Mucosa of rectum (tissue), 2 donors: ENCODE results near the gene TEX51.

Experiments
- H3K27ac ChIP-seq, 2 donors: one replicate each; pipeline ENCODE4 v1.7.0; 2013; ENCODE audit warnings: inconsistent platforms in 2 of 2, low read depth in 2 of 2, low read length in 2 of 2
- H3K27me3 ChIP-seq, 2 donors: one replicate each; pipeline ENCODE4 v1.7.0; 2013; ENCODE audit warnings: low read length in 2 of 2; ENCODE audit not compliant: control insufficient read depth in 2 of 2, insufficient read depth in 2 of 2
- H3K36me3 ChIP-seq, 2 donors: one replicate each; pipeline ENCODE4 v1.7.0; 2013; ENCODE audit warnings: low read length in 2 of 2; ENCODE audit not compliant: control insufficient read depth in 2 of 2, insufficient read depth in 2 of 2
- H3K4me1 ChIP-seq, 2 donors: one replicate each; pipeline ENCODE4 v1.7.0; 2013; ENCODE audit warnings: low read length in 2 of 2, mild to moderate bottlenecking in 1 of 2; ENCODE audit not compliant: control insufficient read depth in 2 of 2, insufficient read depth in 2 of 2
- H3K4me3 ChIP-seq, 2 donors: one replicate each; pipeline ENCODE4 v1.7.0; 2013; ENCODE audit warnings: low read length in 2 of 2
- H3K9ac ChIP-seq, 2 donors: one replicate each; pipeline ENCODE4 v1.7.0; 2013; ENCODE audit warnings: low read length in 2 of 2, low read depth in 1 of 2, mild to moderate bottlenecking in 1 of 2
- H3K9me3 ChIP-seq, 2 donors: one replicate each; pipeline ENCODE4 v1.7.0; 2013; ENCODE audit warnings: low read length in 2 of 2; ENCODE audit not compliant: control insufficient read depth in 2 of 2
- donor health status: healthy.
- donor health status: Normal muscosa, but diverticular disease.

The TEX51 gene

DNA sequence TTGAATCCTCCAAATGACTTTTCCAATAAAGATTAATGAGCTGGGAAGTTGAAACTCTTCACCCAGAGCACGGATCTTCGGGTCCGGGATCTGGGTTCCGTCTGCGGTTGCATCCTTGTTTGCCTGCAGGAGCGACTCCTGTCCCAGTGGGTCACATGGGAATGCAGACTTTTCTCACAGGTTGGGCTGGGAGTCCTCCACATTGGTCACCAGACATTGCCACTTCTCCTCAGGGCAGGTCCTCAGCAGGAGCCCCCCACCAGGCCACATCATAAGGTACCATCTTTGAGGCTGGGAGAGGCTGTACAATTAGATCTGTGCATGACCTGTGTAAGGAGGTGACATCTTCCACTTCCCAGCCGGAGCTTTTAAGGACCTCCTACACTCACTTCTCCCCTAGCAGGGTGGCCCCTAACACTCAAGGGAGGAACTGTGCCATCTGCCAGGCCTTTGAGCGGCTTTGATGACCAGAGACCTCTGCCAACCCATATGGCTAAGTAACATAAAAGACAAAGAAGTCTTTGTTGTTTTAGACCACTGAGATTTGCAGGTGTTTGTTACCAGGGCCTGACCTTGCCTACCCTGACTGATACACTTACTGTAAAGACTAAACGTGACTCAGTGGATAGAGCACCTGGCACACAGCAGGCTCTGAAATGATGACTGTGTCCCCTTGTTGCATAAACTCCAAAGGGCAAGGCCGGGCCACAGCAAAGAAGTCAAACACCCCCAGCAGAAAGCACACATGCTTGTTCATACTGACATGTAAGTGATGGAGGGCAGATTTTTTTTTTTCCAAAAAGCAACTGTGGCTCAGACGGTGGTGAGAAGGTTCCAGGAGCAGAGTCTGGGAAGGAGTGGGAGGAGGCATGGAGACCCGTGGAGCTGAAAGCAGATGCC is 7.9 kb upstream of the TEX51 start:
- no peaks in the 10 kb centered on the region for H3K9me3 ChIP-seq
- H3K27me3 ChIP-seq, result no peaks in the 10 kb centered on the region
- H3K4me1 ChIP-seq, result no peaks in the 10 kb centered on the region
- H3K9ac ChIP-seq, result no peak overlapping the region
- H3K27ac ChIP-seq, result no peak overlapping the region
- H3K36me3 ChIP-seq, result no peaks in the 10 kb centered on the region
- H3K4me3 ChIP-seq, result no peak overlapping the region

DNA sequence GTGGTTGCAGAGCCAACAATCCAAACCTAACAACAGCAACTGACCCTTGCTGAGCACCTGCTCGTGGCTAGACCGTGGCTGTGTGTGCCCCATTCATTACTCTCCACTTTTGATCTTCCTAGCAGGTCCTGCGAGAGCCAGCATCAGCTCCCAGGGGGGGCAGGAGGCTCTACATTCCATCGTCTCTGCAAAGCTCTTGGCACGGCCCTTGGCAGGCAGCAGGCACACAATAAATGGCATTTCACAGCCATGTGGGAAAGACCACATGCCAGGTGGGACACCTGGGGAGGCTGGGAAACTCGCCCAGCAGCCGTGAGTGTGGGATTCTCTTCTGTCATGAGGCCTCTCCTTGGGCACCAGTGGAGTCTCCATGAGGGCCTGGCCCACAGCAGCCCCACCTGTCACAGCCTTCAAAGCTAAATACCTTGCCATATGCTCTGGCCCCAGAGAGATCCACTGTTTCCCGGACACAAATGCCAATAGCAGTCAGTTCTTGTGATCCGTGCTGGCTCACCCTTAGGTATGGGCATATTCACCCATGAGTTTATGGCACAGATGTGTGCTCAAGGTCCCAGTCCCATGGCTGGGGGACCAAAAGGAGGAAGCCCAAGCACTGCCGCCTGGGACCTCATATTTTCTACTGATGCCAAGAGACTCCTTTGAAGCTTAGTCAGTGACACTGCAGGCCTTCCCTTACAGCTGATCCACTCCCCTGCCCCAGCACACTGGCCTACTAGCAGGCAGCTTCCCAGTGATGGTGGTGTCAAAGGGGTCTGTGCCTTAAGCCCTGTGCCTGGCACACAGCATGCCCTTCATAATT is 6.8 kb upstream of the TEX51 start:
- H3K27me3 ChIP-seq, result no peaks in the 10 kb centered on the region
- no peaks in the 10 kb centered on the region for H3K36me3 ChIP-seq
- no peaks in the 10 kb centered on the region for H3K4me1 ChIP-seq
- no peak overlapping the region for H3K4me3 ChIP-seq
- H3K9ac ChIP-seq, result no peak overlapping the region
- H3K9me3 ChIP-seq, result no peaks in the 10 kb centered on the region
- no peak overlapping the region for H3K27ac ChIP-seq

DNA sequence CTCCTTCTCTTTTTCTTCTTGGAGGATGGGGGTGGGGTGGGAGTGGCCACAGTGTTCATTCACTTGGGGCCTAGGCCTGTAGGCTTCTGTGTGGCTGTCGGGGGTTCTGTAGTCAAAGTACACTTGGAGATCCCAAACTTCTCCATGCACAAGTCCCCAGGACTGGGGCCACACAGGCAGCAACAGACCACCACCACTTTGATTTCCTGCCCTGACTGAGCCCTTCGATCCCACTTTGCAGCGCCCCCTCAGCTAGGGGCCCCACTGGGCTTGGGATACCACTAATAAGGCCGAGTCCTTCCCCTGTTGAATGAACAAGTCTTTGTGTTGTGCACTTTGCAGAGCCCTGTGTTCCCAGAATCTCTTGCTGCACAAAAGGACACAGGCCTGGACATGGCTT is 5.5 kb upstream of the TEX51 start:
- Histone ChIP-seq H3K9ac (no peak overlapping the region), H3K27me3 (no peaks in the 10 kb centered on the region), H3K4me1 (no peaks in the 10 kb centered on the region)

DNA sequence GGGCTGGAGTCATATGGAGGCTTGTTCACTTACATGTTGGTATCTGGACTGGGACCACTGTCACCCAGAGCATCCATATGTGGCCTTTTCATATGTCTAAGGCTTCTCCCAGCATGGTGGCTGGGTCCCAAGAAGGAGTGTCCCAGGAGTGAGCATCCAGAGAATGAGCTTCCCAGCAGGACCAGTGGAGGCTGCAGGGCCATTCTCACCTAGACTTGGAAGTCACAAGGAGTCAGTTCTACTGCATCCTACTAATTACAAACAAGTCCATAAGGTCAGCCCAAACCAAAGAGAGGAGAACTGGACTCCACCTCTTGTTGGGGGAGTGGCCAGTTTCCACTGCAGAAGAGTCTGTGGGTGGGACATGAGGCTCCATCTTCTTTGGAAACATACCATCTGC is 5.1 kb upstream of the TEX51 start:
- no peak overlapping the region for H3K9ac ChIP-seq
- H3K4me3 ChIP-seq, result no peak overlapping the region
- H3K27ac ChIP-seq, result no peak overlapping the region
- H3K36me3 ChIP-seq, result no peaks in the 10 kb centered on the region
- no peaks in the 10 kb centered on the region for H3K9me3 ChIP-seq
- H3K27me3 ChIP-seq, result no peaks in the 10 kb centered on the region
- H3K4me1 ChIP-seq, result no peaks in the 10 kb centered on the region

More for the DNA sequence above, 5.5 kb upstream of the TEX51 start:
- no peak overlapping the region for H3K4me3 ChIP-seq
- no peaks in the 10 kb centered on the region for H3K9me3 ChIP-seq
- H3K27ac ChIP-seq, result no peak overlapping the region
- H3K36me3 ChIP-seq, result no peaks in the 10 kb centered on the region

DNA sequence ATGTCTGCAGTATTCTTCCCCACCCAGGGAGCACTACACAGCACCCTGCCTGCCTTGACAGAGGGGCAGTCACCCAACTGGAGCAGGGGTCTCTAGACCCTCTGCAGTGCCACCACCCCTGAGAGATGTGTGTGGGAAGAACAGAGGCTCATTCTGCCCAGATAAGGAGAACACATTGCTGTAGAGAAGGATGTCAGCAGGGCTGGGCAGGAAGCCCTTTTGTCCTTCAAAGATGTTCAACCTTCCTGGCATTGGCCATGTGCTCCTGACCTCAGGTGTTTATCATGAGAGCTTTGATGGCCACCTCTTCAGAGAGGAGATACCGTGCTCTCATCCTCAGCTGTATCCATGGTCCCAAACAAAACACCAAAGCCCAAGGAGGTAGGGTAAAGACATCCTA is 4.6 kb upstream of the TEX51 start:
- Histone ChIP-seq H3K4me1 (no peaks in the 10 kb centered on the region), H3K4me3 (no peak overlapping the region), H3K9ac (no peak overlapping the region), H3K9me3 (no peaks in the 10 kb centered on the region), H3K27ac (no peak overlapping the region), H3K36me3 (no peaks in the 10 kb centered on the region), H3K27me3 (no peaks in the 10 kb centered on the region)

DNA sequence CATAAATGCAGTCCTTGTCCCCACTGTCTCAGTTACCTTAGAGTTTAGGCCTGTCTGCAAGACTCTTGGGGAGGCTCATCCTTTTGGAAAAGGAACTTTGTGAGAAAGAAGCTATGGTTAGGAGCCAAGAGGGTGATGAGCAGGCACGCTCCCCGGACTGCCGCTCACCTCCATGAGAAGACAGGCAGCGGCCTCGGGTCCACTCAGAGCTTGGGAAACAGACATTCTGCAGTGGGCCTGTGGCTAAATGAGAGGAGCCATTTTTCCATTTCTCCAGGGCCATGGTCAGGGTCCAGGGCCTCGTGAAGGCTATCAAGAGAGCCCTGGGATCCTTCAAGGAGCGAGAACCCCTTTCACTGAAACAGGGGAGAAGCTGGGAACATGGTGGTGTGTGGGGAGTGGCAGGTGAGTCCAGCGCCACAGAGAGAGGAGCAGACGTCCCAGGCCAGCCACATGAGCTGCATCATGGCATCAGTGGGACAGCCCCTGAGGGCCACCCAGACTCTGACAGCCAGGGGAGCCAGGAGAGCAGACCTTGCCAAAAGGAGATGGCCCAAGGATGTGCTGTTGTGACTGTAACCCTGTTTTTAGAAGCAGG is 4.0 kb upstream of the TEX51 start:
- Histone ChIP-seq H3K27ac (no peak overlapping the region), H3K27me3 (no peaks in the 10 kb centered on the region), H3K4me3 (no peak overlapping the region), H3K9me3 (no peaks in the 10 kb centered on the region), H3K36me3 (no peaks in the 10 kb centered on the region), H3K9ac (no peak overlapping the region), H3K4me1 (no peaks in the 10 kb centered on the region)

DNA sequence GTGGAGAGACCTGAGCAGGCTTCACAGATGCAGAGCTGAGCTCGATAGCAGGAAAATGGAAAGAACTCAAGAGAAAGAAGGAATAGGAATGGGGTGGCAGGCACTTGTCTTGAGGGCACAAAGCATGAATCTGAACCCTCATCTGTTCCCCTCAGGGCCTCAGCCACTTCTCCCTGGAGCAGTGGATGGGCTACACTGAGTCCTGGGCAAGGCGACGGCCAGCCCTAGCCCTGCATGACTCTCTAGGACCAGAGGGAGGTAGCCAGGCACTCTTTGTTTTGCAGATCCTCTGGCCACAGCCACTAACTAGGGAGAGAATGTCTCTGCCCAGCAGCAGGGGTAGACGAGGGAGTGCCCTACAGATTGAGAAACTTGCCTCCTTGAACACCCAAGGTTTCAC is 3.4 kb upstream of the TEX51 start:
- no peaks in the 10 kb centered on the region for H3K9me3 ChIP-seq

DNA sequence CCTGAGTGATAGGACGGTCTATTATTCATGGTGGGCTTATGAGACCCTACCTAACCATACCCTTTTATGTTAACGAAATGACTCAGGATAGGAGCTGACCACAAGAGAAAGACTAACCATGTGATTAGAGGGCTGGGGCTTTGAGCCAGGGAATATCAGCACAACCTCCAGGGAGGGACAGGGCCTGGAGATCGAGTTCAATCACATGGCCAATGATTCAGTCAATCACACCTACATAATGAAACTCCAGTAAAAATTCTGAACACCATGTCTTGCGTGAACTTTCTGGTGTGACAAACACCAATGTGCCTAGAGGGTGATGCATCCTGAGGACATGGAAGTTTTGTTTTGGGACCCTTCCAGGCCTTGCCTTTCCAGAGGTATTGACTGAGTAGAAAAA is 2.2 kb upstream of the TEX51 start:
- Histone ChIP-seq H3K9ac (no peak overlapping the region), H3K27me3 (no peaks in the 10 kb centered on the region), H3K9me3 (no peaks in the 10 kb centered on the region), H3K27ac (no peak overlapping the region), H3K36me3 (no peaks in the 10 kb centered on the region), H3K4me3 (no peak overlapping the region), H3K4me1 (no peaks in the 10 kb centered on the region)

More for the DNA sequence above, 3.4 kb upstream of the TEX51 start:
- Histone ChIP-seq H3K4me1 (no peaks in the 10 kb centered on the region), H3K36me3 (no peaks in the 10 kb centered on the region), H3K27me3 (no peaks in the 10 kb centered on the region), H3K27ac (no peak overlapping the region), H3K4me3 (no peak overlapping the region), H3K9ac (no peak overlapping the region)

DNA sequence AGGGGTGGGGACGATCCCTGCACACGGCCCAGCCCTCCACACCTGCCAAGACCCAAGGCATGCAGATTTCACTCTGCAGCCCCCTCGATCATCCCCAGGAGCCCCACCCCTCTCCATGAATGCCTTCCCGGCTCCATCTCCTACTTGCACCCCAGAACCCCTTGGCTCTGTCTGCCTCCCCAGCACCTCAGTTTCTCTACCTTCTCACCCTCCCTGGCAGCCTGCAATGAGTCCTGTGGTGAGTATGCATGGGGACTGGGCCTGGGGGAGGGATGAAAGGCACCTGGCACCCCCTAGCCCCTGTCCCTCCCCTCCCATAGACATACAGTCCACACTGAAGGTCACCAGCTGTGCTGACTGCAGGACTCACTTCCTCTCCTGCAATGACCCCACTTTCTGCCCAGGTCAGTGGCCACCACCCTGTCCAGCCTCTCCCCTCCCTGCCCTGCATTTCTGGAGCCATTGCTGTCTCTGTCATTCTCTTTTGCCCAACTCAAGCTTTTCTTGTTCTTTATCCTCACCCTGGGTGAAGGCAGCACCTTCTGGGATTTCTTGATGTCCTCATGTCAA is 1.0 kb downstream of the TEX51 start:
- Histone ChIP-seq H3K9me3 (no peaks in the 10 kb centered on the region), H3K4me1 (no peaks in the 10 kb centered on the region), H3K27ac (no peak overlapping the region), H3K36me3 (no peaks in the 10 kb centered on the region), H3K4me3 (no peak overlapping the region), H3K9ac (no peak overlapping the region), H3K27me3 (no peaks in the 10 kb centered on the region)
